GM19467 (cell line): ENCODE data around the gene ZBP1.

ENCODE experiments used
- ATAC-seq: cut with Tn5 transposase; IDR thresholded peaks from one replicate; pipeline ENCODE4 v1.9.1; 2021; ENCODE audit warnings: mild to moderate bottlenecking, moderate library complexity; ENCODE audit not compliant: unreplicated experiment

Gene ZBP1

DNA sequence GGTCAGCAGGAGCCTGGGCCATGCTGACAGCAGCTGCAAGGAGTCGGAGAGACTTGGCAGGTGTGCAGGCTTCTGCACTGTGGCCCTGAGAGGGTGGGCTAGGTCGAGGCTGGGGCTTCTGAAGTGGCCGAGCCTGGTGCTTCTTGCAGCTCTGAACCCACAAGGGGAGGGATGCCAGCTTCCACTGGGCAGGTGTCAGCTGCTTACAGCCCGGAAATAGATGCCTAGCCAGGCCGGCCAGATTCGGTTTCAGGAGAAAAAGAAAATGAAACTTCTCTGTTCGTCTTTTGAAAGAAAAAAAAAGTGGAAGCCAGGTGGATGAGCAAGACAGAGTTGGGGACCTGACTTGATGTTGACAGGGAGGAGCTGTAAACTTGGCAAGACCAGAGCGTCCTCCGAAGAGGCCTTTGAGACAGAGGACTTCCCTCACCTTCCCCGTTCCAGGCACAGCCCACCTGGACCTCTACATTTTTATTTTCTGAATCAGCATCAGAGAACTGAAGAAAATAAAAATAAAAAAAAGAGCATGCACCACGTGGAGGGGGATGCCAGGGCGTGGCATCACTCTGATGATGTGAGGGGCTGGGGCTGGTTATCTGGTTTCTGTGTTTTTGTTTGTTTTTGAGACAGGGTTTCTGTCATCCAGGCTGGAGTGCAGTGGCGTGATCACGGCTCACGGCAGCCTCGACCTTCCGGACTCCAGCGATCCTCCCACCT is at the start of gene ZBP1:
TSS of gene ZBP1 (minus strand) at position 153 of the 717 bp plus-strand sequence. CDS start at position 22, 131 bp downstream.
- peak; percentile 55 for ATAC-seq

GRCh38 chr20:57669632-57670031 is 49.4 kb upstream of the ZBP1 start:
- ATAC-seq: no peak

DNA sequence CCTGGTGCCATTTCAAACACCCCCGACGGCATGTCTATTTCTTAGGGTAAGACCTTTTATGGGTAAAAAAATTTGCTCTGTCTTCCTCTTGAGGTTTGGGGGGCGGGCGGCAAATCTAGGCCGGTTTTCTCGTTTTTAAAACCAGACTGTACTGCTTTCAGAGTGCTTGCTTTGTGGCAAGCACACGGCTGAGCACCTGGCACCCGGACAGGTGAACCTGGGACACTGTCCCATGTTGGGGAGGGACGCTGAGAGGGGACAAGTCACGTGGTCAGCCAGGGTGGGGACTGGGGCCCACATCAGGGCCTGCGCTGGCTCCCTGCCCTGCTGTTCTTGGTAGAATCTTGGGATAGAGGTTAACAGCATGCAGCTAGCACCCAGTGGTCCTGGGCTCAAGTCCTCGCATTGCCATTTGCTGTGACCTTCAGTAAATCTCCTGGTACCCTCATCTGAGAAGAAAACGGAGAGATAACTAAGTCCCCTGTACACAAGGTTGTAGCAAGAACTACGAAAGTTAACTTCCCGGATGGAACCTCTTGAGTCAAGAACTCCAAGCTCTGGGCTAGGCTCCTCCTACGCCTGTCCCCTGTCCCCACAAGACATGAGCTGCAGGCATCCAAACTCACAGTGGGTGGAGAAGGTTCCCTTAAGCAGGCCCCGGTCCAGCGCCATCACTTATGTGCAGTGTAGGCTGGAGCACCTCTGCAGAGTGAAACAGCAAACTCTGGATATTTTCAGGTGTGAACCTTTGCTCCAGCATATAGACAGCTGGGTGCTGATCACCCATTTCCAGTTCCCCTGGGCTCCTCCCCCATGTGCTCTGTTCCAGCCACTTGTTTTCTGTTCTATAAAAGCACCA is 47.9 kb upstream of the ZBP1 start:
- ATAC-seq: no peak

- ATAC-seq: no peak
Measured at GRCh38 chr20:57667388-57667787, 47.2 kb upstream of the ZBP1 start.

DNA sequence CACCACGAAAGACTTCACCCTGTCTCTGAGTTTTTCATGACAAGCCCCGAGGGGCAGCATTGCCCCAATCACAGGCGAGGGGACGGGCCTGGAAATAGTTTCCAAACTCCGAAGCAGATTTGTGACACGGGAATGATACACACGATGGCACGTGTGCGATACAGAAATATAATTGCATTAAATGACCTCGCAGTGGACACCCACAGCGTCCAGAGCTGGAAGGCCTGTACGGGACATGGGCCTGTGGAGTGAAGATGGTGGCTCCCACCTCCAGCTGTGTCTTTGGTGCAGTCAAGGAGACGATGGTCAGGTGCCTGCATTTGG is 46.6 kb upstream of the ZBP1 start:
- ATAC-seq: no peak

DNA sequence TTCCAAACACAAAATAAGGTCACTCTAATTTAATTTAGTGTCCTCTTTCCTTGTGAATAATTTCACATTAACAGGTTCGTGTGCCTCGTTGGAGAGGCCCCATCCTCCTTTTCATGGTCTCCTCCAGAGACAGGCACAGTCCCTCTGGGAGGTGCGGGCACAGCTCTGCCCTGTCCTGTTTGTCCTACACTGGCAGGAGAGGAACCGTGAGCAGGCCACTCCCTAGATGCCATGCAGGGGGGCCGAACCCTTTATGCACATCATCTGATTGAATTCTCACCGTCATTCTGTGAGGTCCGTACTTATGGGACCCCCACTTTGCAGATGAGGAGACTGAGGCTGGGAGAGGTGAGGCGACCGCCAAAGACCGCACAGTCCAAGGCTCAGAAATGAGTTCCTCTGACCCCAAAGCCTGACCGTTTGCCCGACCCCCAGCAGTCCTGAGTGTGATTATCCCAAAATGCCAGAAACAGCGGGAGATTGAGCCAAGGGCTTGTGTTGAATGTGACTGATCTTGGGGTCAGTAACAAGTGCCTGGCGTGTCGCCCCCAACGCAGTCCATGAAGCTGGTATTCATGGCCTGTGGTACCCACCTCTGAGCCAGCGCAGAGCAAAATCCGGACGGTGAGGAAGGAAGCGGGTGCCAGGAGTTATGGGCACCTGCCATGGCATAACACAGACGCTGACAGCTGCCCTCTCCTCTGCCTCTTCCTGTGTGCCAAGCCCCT is 46.0 kb upstream of the ZBP1 start:
- no peak for ATAC-seq

DNA sequence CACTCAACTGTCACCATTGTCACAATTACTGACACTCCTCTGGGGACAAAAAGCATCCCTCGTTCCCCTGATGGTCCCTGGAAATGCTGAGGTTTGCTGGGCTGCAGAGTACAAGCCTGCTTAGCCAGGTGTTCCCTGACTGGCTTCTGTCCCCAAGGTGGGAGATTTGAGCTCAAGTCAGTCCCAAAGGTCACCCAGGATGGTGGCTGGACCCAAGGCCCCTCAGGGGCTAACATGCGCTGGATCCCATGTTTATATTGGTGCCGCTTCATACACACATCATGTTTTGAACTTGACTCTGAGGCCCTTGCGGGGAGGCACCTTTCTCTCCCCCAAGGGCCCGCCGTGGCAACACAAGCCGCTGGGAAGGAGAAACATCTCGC is 45.4 kb upstream of the ZBP1 start:
- ATAC-seq: no peak

- no peak for ATAC-seq
Measured at GRCh38 chr20:57664924-57665588, 44.8 kb upstream of the ZBP1 start.

- no peak for ATAC-seq
Measured at GRCh38 chr20:57664476-57664875, 44.2 kb upstream of the ZBP1 start.

DNA sequence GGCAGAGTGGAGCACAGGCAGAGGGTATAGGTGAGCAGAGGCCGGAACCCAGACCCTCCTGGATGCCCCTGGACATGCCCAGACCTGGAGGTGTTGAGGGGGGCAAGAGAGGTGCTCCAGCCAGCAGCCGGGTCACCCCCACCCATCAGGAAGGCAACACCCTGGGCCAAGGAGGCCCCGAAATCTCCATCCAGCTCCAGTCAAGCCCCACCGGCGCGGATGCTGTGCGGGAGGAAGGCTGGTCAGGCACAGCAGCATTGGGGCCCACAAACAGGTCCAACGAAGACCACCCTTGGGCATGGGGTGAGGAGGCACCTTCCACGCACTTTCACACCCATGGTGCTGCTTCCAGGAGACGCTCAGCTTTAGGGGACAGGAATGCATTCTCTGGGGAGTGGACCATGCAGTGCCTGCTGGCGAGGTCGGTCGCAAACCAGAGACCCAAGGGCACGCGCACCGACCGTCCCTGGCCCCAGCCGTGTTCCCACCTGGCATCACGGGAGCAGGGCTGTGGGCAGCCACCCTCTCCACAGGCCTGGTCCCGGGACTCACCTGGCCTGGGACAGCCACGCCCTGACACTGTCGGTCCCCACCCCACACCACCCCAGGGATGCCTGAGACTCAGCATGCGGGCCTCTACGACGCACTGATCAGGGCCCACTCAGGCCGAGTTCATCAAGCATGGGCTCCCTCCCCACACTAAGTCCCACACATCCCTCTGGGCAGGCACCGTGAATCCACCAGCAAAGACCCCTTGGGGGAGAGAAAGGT is 43.6 kb upstream of the ZBP1 start:
- ATAC-seq: no peak

DNA sequence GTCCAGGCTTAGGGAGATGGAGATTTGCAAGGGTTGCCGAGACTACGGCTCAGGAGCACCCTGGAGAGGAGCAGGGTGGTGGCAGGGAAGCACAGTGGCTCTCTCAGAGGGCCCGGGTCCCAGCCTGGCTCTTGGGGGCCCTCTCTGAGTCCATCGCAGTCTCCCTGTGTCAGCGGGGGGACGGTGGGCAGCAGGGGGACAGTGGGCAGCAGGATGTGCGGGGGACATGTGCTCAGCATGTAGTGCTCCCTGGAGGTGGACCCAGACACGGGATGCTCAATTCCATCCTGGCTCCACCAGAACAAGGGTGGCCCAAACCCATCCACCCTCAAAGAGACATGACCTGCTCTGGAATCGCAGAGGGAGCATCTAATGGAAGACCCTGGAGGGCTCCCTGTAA is 43.0 kb upstream of the ZBP1 start:
- no peak for ATAC-seq

DNA sequence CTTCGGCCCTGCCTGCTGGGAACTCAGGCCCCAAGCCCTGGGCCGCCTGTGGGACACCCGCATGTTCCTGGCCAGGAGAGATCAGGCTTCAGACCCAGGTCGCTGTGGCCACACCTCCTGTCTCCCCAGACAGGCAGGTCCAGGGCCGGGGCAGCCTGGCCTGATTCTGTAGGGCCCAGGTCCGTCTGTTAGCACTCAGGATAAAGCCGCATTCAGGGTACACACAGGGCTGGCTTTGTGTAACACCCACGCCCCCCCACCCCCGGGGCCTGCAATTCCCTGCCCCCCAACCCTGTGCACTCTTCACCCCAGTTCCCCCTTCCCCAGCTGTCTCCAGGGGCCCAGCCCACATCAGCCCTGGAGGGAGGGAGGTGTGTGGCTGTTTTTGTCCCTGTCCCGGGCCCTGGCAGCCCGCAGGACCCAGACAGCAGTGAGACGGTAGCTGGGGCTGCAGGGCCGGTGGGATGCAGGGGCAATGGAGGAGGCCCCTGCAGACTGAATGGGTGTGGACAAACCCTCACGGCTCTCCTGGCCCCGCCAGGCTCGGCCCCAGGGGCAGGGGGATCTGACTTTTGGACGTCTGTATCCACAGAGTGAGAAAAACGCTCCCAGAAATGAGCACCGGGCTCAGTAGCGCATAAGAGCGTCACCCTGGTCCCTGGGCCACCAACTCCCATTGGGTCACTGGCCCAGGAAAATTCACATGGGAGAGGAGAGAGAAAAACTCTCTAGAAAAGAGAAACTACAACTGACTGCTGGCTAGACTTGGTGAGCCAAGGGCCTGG is 42.4 kb upstream of the ZBP1 start:
- no peak for ATAC-seq

GRCh38 chr20:57661746-57662455 is 41.7 kb upstream of the ZBP1 start:
- no peak for ATAC-seq

DNA sequence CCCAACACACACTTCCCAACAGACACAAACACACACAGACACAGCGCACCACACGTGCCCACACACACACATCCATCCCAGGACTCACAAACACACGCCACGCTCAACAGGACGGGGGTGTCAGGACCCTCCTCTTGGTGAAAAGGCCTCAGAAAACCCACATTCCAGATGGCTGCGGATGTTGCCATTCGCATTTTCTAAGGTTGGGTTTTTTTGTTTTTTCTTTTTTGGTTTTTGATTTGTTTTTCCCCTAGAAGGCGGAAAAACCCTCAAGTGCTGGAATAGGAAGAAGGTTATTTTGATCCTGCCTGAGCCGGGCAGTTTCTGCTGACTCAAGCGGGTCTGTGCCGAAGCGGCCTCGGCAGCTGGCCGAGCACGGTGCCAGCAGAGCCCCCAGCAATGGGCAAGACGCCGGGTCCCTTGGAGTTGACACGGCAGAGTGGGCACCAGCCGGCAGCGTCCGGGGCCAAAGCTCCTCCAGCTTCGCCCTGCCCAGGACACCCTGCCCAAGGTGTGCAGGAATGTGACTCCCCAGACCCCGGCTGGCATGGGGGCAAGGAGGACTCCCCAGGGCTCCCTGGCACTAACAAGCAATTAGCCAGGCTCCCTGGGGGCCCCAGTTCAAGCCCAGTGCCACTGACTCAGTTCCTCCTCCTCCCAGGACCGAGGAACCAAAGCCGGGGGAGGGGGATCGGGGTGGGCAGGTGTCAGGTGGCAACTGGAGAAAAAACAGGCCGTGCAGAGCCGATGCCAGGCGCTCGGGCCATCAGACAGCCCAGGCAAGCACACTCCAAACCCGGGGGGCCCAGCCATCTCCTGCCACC is 40.9 kb upstream of the ZBP1 start:
- ATAC-seq: no peak

GRCh38 chr20:57660181-57660921 is 40.1 kb upstream of the ZBP1 start:
- ATAC-seq: no peak

DNA sequence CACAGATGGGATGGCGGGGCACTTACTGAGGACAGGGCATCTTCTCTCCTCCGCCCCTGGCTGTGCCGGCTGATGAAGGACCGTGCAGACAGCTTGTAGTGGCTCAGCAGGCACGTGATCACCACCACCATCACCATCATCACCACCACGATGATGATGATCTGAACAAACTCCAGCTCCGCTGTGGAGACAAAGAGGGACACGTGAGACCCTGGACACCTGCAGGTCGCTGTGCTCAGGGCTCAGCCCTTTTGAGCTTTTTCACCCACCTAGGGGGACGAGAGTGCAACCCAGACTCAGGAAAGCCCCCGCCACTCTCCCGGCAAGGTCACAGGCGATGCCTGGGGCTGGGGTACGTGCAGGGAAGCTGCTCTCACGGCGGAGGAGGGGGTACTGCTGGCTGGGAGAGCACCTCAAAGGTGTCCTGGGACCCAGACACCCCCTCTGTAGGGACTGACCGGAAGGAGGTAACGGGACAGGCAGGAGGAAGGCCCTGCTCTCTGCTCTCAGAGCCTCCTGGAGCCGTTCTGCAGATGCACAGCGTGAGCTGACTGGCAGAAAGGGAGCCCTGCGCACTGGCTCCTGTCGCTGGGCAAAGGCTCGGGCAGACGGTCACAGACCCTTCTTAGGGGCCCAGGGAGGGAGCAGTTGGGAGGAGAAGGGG is 39.4 kb upstream of the ZBP1 start:
- ATAC-seq: no peak
